Caco-2 (cell line): ENCODE measurements around the gene DNAH7. TPM values are rescaled to one million over a fixed set of nuclear protein-coding genes. Genes with fewer than 3 reads are reported as not detected.

ENCODE experiments used
- BruUV-seq: library from RNA; stranded (reverse); fragments of 400-500 nt; replicated peaks from 2 replicates; lab custom pipeline; 2021; lab: Mats Ljungman, UMichigan
- CTCF ChIA-PET: fragments of 300-600 bp; sonication (Branson Sonifier 250); formaldehyde crosslinking; loops from one replicate; lab custom pipeline; 2022; ENCODE audit warnings: antibody characterized with exemption; lab: Charles Lee
- POLR2A ChIA-PET: fragments of 300-600 bp; sonication (Branson Sonifier 250); formaldehyde crosslinking; loops from one replicate; lab custom pipeline; 2022; ENCODE audit warnings: antibody characterized with exemption; lab: Charles Lee
- DNase-seq, 2 experiments: peaks; one replicate each; pipeline versions ENCODE4 v3.0.0 to v3.0.0-alpha.2; 2020 to 2022
- H3K27me3 ChIP-seq: replicated peaks from 2 replicates; pipeline ENCODE4 v1.6.0; 2011; ENCODE audit warnings: low read length; ENCODE audit not compliant: control insufficient read depth, insufficient read depth
- H3K36me3 ChIP-seq: 2 replicates; pipeline ENCODE4 v1.5.1; 2011; ENCODE audit warnings: low read length; ENCODE audit not compliant: control insufficient read depth, insufficient read depth
- H3K4me1 ChIP-seq: fragments of 250-450 bp; sonication (Bioruptor Pico); 2 replicates; pipeline ENCODE4 v1.5.1; 2020; ENCODE audit warnings: mild to moderate bottlenecking
- H3K4me3 ChIP-seq: 2 replicates; pipeline ENCODE4 v1.5.1; 2011; ENCODE audit warnings: low read depth, mild to moderate bottlenecking, control low read depth, low read length
- H3K9me3 ChIP-seq: fragments of 250-450 bp; sonication (Bioruptor Pico); 2 replicates; pipeline ENCODE4 v1.5.1; 2020; ENCODE audit warnings: mild to moderate bottlenecking, moderate library complexity
- H3K27ac Mint-ChIP-seq: one replicate; pipeline ENCODE4 v1.8.0; 2022; ENCODE audit warnings: mixed read lengths; ENCODE audit not compliant: unreplicated experiment
- H3K27me3 Mint-ChIP-seq: one replicate; pipeline ENCODE4 v1.8.0; 2022; ENCODE audit warnings: mixed read lengths; ENCODE audit not compliant: insufficient read depth, unreplicated experiment
- H3K36me3 Mint-ChIP-seq: one replicate; pipeline ENCODE4 v1.8.0; 2022; ENCODE audit warnings: mild to moderate bottlenecking, mixed read lengths; ENCODE audit not compliant: insufficient read depth, unreplicated experiment
- H3K4me1 Mint-ChIP-seq: one replicate; pipeline ENCODE4 v1.8.0; 2022; ENCODE audit warnings: low read depth, mixed read lengths; ENCODE audit not compliant: unreplicated experiment
- H3K4me3 Mint-ChIP-seq: one replicate; pipeline ENCODE4 v1.8.0; 2022; ENCODE audit warnings: mild to moderate bottlenecking, moderate library complexity, mixed read lengths; ENCODE audit not compliant: unreplicated experiment
- H3K9me3 Mint-ChIP-seq: one replicate; pipeline ENCODE4 v1.8.0; 2022; ENCODE audit warnings: mixed read lengths; ENCODE audit not compliant: unreplicated experiment
- intact Hi-C: fragments of 100-400 bp; cut with micrococcal nuclease; formaldehyde crosslinking; loops from one replicate; pipeline ENCODE4 v1.10.0; 2022; ENCODE audit not compliant: unreplicated experiment
- total RNA-seq: library from RNA; stranded (reverse); gene quantifications from 2 replicates; pipeline ENCODE4 v1.2.3, GENCODE V29; 2022
- TF ChIP-seq, protein P1 (sequence below), 2 experiments: fragments of 200-600 bp in 1 of 2; IDR thresholded peaks; 1 replicate in 1 of 2; 2 replicates in 1 of 2; pipeline versions ENCODE4 v1.5.1 to v1.8.0; 2011 to 2022; ENCODE audit warnings: antibody characterized with exemption in 1 of 2, control low read depth in 1 of 2, inconsistent platforms in 1 of 2, low read depth in 1 of 2, low read length in 1 of 2, mild to moderate bottlenecking in 1 of 2, moderate library complexity in 1 of 2; ENCODE audit not compliant: insufficient read depth in 1 of 2, severe bottlenecking in 1 of 2, unreplicated experiment in 1 of 2

Gene DNAH7
- total RNA-seq, 1 experiment from 2014 or later = 0.16 TPM

DNA sequence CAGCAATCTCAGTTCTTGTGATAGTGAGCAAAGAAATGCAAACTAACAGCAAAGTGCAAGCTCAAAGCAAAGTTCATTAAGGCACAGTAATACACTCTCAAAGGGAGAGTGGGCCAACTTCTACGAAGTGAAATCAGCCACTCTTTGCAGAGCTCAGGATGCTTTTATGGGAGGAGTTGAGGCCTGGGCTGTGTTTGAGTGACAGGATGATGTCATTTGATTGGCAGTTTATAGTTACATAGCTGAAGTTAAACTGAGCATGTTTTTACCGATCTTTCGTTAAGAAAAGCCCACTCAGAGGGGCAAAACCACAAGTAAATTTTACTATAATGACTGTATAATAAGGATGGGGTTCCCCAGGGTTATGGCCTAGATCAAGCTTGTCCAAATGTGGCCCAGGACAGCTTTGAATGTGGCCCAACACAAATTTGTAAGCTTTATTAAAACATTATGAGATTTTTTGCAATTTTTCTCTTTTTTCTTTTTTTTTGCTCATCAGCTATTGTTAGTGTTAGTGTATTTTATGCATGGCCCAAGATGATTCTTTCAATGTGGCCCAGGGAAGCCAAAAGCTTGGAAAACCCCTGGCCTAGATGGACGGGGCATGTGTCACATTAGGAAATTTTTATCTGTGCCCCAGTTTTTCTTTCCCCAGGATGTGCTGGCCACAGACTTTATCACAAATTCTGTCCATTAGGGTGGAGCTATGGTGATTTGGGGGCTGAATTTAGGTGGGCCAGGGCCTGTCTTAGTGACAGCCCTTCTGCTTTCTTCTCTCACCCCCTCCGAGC is 8.3 kb upstream of the DNAH7 start:
- Histone ChIP-seq H3K9me3 (no peaks in the 10 kb centered on the region), H3K27me3 (no peaks in the 10 kb centered on the region), H3K36me3 (no peaks in the 10 kb centered on the region), H3K4me3 (no peak overlapping the region), H3K4me1 (peaks cover 8% of the 10 kb centered on the region)
- no peak overlapping the region for H3K4me3 Mint-ChIP-seq
- intact Hi-C loops = loop anchor here (10.0 kb wide), 1 partner anchor 688 kb away; no protein-coding TSS in a partner anchor
- H3K27ac Mint-ChIP-seq = no peak overlapping the region
- POLR2A ChIA-PET = interaction anchor here (0.9 kb wide), 1 partner anchor 8 kb away, joined by 3 read pairs; no protein-coding TSS in a partner anchor
- DNase-seq = no peak
- CTCF ChIA-PET = interaction anchor here (0.9 to 2.6 kb wide), 7 partner anchors 9 to 420 kb away, joined by 3 to 22 read pairs (median 7); partner anchors contain the start of genes DNAH7 and SLC39A10
- peaks cover 5% of the 10 kb centered on the region for H3K9me3 Mint-ChIP-seq
- TF ChIP-seq, protein P1, sequence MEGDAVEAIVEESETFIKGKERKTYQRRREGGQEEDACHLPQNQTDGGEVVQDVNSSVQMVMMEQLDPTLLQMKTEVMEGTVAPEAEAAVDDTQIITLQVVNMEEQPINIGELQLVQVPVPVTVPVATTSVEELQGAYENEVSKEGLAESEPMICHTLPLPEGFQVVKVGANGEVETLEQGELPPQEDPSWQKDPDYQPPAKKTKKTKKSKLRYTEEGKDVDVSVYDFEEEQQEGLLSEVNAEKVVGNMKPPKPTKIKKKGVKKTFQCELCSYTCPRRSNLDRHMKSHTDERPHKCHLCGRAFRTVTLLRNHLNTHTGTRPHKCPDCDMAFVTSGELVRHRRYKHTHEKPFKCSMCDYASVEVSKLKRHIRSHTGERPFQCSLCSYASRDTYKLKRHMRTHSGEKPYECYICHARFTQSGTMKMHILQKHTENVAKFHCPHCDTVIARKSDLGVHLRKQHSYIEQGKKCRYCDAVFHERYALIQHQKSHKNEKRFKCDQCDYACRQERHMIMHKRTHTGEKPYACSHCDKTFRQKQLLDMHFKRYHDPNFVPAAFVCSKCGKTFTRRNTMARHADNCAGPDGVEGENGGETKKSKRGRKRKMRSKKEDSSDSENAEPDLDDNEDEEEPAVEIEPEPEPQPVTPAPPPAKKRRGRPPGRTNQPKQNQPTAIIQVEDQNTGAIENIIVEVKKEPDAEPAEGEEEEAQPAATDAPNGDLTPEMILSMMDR (IDR thresholded peaks at IDR 0.05; ENCODE audit: insufficient read depth in 1 of 2, low read depth in 1 of 2, low read length in 1 of 2, severe bottlenecking in 1 of 2, unreplicated experiment in 1 of 2) = no peak
- peaks cover 7% of the 10 kb centered on the region for H3K4me1 Mint-ChIP-seq
- no peaks in the 10 kb centered on the region for H3K36me3 Mint-ChIP-seq
- BruUV-seq = no TSS peak
- no peaks in the 10 kb centered on the region for H3K27me3 Mint-ChIP-seq

DNA sequence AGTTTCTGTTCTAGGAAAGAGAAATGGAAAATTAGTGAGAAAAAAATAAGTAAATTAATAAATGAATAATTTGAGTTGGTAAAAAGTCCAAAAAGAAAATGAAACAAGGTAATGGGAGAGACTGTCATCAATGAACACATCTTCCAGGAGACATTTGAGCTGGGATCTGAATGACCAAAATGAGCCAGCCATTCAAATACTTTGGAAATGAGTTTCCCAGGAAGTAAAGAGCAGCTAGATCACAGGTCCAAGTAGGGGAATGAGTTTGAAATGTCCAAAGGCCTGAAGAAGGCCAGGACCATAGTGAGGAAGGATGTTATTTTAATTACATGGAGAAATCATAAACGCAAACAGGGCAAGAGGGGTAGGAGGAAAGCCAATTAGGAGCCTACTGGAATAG is 6.6 kb upstream of the DNAH7 start:
- TF ChIP-seq, protein P1 (IDR thresholded peaks at IDR 0.05; ENCODE audit: insufficient read depth in 1 of 2, low read depth in 1 of 2, low read length in 1 of 2, severe bottlenecking in 1 of 2, unreplicated experiment in 1 of 2) = no peak
- POLR2A ChIA-PET = no interaction called here
- Histone ChIP-seq H3K27me3 (no peaks in the 10 kb centered on the region), H3K4me1 (peaks cover 8% of the 10 kb centered on the region), H3K4me3 (no peak overlapping the region), H3K36me3 (no peaks in the 10 kb centered on the region), H3K9me3 (no peaks in the 10 kb centered on the region)
- no peak for DNase-seq
- Mint-ChIP-seq H3K4me1 (peaks cover 5% of the 10 kb centered on the region), H3K27me3 (no peaks in the 10 kb centered on the region), H3K9me3 (no peaks in the 10 kb centered on the region), H3K27ac (no peak overlapping the region), H3K36me3 (no peaks in the 10 kb centered on the region), H3K4me3 (no peak overlapping the region)
- CTCF ChIA-PET = no interaction called here
- intact Hi-C loops = loop anchor here (10.0 kb wide), 1 partner anchor 690 kb away; no protein-coding TSS in a partner anchor
- BruUV-seq = no TSS peak

DNA sequence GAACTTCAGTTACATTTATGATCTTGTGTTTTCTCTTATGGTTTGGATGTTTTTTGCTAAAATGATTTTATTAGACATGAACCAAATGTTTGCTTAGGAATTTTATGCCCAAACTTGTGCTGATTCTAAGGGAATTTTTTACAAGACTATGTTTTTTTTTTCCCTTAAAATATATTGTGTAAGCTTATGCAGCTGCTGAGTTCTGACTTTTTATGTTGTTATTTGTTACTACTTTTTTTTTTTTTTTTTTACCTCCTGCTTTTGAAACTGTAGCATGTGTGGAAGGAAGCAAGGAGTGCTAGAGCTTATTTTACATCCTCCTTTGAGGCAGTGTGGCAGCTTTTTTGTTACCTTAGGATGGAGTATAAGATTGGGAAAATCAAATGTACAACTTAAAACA is 6.0 kb upstream of the DNAH7 start:
- no peaks in the 10 kb centered on the region for H3K27me3 Mint-ChIP-seq
- ChIA-PET CTCF (no interaction called here), POLR2A (no interaction called here)
- H3K4me1 Mint-ChIP-seq = no peaks in the 10 kb centered on the region
- no peaks in the 10 kb centered on the region for H3K36me3 Mint-ChIP-seq
- Histone ChIP-seq H3K9me3 (no peaks in the 10 kb centered on the region), H3K27me3 (no peaks in the 10 kb centered on the region), H3K36me3 (no peaks in the 10 kb centered on the region), H3K4me3 (no peak overlapping the region), H3K4me1 (peaks cover 8% of the 10 kb centered on the region)
- DNase-seq = no peak
- H3K9me3 Mint-ChIP-seq = no peaks in the 10 kb centered on the region
- TF ChIP-seq, protein P1 (IDR thresholded peaks at IDR 0.05; ENCODE audit: insufficient read depth in 1 of 2, low read depth in 1 of 2, low read length in 1 of 2, severe bottlenecking in 1 of 2, unreplicated experiment in 1 of 2) = no peak
- H3K27ac Mint-ChIP-seq = no peak overlapping the region
- no peak overlapping the region for H3K4me3 Mint-ChIP-seq
- intact Hi-C loops = loop anchor here (10.0 kb wide), 1 partner anchor 690 kb away; no protein-coding TSS in a partner anchor
- no TSS peak for BruUV-seq
